GM19468 (cell line): ENCODE data around the gene SLC2A4RG.

Experiments used
- ATAC-seq: cut with Tn5 transposase; IDR thresholded peaks from one replicate; pipeline ENCODE4 v1.9.1; 2021; ENCODE audit warnings: mild to moderate bottlenecking, moderate library complexity, moderate number of reproducible peaks; ENCODE audit not compliant: unreplicated experiment; ENCODE audit errors: extremely low read depth

The SLC2A4RG gene

DNA sequence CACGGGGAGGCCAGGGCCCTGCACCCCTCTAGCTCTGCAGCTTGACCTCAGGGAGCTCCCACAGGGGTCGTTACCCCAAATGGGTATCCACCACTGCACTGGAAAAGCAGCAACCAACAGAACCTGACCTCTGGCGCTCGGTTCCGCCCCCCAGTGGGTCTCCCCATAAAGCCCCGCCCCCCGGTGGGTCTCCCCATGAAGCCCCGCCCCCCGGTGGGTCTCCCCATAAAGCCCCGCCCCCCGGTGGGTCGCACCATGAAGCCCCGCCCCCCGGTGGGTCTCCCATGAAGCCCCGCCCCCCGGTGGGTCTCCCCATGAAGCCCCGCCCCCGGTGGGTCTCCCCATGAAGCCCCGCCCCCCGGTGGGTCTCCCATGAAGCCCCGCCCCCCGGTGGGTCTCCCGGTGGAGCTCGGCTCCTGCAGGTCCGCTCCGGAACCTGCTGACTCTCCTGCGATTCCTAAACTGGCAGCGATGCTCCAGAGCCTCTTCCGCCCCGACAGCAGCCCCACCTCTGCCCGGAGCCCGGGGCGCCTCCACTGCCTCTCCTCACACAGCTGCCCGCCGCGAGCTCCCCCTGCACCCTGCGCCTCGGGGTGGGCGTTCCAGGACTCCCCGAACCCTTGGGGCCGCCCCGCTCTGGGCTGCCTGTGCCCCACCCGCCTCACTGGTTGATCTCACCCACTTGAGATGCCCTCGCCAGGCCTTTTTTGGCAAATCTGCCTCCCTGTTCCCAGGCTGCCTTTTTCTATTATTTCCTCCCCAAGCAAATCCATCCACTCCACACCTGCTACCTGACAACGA, 12.1 kb downstream of the SLC2A4RG start:
- ATAC-seq, result no peak

DNA sequence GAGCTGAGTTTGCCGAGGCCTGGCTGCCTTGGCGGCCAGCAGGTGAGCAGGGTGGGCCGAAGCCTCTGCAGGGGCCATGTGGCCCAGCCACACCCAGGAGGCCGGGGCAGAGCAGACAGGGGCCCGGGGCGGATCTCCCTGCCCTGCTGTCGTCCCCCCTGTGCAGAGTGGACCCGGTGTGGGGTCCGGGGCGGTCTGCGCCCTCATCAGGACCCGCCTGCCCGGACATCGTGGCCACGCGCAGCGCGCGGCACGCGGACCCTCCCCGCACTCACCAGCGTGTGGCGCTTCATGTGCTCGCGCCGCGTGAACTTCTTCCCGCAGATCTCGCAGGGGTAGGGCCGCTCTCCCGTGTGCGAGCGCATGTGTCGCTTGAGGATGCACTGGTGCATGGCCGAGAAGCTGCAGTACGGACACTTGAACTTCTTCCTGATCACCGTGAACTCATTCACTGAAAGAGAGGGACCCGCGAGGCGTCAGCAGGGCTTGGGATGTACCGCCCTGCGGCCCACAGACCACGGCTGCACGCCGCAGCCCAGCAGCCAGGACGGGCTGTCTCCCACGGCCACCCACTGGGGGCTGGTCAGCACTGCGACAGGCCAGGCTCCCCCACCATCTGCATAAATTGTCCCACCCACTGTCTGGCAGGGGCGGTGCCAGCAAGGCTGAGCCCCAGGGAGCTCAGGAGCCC, 13.0 kb downstream of the SLC2A4RG start:
- ATAC-seq, result no peak

DNA sequence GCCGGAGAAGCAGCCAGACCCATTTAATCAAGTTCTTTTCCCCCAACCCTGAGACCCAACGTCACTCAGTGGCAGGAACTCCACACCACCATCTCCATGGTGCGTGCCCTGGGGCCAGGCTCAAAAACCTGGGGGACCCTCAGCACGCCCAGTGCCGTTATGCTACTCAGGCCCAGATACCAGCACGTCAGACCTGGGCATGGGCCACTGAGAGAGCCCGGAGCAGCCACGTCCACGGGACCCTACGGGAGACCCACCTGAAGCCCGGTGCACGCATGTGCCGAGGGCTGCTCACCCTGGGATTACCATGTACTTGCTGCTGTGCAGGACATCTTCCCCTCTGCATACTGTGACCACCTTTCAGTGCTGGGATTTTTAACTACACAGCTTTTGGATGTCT, 13.8 kb downstream of the SLC2A4RG start:
- ATAC-seq, result no peak

DNA sequence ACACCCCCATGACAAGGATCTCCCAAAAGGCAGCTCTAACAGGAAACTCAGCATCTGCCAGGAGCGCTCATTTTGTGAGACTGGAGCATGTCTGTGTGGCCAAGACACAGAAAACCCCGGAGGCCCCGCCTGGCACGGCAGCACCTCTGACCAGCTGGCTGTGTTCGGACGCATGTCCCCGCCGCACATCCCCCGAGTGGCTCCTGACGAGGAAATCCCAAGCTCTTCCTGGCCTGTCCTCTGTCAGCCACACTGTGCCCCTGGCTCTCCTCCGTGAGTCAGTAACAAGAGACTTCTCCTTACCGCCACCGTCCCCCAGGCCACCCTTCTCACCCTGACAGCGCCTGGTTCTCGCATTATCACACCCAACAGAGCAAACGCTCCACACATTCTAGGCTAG, 14.4 kb downstream of the SLC2A4RG start:
- no peak for ATAC-seq

DNA sequence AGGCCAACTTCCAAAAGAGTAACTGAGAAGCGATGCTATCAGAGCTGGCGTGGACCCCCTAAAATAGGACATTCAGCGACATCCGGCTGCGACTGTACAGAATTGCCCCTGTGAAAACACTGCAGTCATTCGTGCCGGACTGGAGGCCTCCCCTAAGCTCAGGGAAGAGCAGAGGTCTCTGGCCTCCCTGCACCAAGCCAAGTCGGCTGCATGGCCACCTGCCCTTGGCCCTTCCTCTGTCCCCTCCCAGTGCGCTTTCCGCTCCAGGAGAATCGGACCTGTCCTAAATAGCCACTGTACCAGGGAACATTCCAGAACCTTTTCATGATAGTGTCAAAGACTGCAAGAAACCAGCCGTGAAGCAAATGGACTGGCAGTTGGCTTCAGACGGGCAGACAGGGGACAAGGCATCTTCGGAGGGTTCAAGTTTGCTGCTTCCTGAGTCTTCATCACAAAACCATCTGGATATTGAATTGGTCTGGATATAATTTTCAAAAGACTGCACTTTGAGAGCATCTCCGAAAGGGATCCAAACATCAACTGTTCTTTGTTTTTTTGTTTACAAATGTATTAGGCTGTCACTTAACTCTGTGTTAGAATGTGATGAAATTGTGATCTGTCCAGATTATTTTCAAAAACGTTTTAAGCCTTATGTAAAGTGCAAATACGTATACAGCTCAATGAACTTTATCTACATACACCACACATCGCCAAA, 16.5 kb downstream of the SLC2A4RG start:
- ATAC-seq, result no peak

DNA sequence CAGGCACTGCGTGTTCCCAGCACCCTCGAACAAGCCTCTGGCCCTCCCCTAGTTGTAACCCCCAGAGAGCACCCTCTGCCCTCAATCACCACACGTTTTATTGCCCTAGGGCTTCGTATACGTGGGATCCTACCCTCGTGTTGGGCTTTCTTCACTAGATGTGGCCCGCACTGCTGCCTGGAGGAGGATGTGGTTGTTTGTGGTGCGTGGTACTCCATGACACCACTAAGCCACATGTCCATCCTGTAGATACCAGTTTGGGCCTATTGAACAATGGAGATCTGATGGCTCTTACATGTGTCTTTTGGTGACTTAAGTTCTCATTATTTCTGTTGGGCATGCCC, 17.0 kb downstream of the SLC2A4RG start:
- ATAC-seq, result no peak

DNA sequence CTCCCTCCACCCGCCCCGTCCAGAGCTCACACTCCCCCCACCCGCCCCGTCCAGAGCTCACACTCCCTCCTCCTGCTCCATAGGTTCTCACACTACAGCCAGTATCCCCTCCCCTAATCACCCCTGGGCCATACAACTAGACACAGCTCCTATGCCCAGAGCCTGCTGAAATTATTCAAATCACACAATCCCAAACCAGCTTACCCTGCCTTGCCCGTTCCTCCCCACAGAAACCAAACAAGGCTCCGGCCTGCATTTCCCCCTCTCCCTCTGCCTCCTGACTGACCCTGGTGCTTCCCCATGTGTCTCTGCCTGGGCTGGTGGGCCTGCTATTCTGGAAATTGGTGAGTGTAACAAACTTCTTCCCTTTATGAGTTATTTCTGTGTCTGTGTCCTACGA, 18.6 kb downstream of the SLC2A4RG start:
- ATAC-seq, result no peak

DNA sequence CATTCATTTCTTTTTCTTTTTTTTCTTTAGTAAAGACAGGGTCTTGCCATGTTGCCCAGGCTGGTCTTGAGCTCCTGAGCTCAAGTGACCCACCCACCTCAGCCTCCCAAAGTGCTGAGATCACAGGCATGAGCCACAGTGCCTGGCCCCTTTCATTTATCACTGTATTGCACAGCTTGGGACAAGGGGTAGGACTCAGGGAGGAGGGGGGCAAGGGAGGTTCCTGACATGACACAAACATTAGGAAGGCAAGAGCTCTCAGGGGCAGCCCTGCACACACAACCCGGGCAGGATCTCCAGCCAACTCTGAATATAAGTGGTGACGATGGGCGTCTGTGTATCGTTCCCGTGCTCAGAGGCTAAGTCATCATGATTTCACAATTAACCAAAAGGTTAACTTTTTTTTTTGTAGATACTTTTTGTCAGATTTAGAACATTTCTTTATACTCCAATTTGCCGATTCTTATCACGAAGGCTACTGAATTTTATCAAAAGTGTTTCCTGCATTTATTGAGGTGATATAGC, 19.9 kb downstream of the SLC2A4RG start:
- no peak for ATAC-seq

DNA sequence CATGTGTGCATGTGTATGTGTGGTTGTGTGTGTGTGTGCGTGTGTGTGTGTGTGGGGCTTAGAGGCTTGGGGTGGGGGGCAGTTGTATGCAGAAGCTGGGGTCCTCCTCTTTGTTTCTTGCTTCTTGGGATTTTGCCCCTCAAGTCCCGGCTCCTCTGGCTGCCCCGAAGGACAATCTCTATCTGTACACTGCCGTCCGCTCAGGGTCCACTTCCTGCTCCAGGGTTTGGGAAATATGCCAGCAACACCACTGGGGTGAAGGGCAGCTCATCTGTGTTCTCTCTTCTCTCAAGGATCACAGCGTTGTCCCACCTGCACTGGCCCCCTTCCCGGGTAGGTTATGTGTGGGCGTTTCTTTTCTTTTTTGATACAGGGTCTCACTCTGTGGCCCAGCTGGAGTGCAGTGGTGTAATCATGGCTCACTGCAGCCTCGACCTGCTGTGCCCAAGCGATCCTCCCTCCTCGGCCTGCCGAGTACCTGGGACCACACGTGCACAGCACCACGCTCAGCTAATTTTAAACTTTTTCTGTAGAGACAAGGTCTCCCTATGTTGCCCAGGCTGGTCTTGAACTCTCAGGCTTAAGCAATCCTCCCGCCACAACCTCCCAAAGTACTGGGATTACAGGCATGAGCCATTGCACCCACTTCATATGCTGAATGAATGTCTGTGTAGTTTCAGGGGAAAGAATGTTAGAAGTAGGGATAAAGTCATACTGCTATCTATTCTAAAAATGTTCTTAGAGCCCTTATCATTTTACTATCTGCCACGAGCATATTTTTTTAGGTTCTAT, 25.7 kb downstream of the SLC2A4RG start:
- ATAC-seq, result no peak

DNA sequence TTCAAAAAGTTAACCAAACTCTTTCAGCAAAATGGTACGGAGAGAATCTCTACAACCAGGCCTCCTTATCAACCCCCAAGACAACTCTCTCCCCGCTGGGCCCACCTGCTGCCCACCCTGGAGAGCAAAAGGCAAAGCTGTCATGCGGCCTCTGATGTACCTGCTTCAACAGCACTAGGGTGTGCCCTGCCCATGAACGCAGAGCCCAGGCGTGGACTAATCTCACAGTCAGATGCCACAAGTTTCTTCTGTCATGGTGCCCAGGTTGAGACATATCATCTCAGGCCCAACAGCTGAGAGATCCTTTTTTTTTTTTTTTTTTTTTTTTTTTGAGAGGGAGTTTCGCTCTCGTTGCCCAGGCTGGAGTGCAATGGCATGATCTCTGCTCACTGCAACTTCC, 26.3 kb downstream of the SLC2A4RG start:
- no peak for ATAC-seq

DNA sequence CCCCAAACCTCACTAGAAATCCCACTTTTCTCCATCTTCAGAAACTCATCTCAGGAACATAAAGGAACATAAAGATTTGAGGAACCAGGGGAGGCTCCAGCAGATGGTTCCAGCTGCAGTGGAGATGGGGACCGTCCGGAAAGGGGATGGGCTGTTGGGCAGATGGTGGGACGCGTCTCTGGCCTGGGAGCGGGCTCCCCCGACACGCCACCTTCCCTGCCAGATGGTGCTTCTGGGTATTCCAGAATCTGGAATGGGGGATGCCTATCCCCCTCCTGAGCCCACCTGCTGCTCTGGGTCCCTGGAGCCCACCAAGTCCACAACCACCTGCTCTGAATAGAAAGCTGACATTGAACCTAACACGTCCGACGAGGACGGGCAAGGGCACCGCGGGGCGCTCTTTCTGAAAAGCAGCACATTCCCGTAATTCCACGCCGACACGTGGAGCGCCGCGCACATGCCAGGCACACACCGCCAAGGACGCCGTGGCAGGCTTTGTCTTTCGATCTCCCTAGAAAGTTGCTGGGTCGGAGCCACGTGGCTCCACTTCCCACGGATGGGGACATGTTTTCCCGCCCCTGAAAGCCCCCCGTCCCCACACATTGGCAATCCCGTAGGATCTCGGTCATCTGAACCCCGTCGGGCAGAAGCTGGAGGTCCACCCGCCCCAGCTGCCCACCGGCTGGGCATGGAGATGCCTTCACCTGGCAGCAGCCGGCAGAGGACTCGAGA, 27.3 kb downstream of the SLC2A4RG start:
- ATAC-seq, result no peak

DNA sequence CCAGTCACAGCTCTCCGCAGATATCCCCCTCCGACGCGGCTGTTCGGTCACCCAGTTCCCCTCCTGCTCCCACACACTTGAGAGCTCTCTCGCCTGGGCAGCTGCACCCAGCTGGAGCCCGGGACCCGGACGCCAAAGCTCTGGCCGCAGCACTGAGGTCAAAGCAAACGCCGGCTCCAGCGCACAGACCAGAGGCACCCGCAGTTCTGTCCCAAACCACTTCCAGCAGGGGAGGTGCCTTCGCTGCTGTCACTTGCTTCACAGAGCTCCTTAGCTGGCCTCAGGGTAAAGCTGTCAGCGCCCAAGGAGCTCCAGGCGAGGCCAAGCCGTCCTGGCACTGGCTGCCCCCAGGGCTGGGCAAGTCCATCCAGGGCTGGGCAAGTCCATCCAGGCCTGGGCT, 27.9 kb downstream of the SLC2A4RG start:
- ATAC-seq, result no peak

DNA sequence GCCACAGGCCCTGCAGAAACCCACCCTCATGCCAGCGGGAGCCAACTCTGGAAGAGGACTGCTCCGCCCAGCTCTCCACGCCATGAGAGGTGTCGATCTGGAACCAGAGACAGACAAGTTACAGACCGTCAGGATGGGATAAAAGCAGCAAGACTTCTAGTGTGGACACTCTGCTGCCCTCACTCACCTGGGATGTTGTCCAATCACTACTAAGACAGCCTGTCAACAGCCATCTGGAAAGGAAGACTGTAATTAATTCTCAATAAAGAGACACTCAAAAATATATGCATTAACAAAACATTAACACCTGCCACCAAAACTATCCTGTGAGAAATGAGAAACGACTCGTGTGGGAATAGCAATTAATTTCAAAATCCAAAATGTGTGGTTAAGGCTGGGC, 28.3 kb downstream of the SLC2A4RG start:
- no peak for ATAC-seq

DNA sequence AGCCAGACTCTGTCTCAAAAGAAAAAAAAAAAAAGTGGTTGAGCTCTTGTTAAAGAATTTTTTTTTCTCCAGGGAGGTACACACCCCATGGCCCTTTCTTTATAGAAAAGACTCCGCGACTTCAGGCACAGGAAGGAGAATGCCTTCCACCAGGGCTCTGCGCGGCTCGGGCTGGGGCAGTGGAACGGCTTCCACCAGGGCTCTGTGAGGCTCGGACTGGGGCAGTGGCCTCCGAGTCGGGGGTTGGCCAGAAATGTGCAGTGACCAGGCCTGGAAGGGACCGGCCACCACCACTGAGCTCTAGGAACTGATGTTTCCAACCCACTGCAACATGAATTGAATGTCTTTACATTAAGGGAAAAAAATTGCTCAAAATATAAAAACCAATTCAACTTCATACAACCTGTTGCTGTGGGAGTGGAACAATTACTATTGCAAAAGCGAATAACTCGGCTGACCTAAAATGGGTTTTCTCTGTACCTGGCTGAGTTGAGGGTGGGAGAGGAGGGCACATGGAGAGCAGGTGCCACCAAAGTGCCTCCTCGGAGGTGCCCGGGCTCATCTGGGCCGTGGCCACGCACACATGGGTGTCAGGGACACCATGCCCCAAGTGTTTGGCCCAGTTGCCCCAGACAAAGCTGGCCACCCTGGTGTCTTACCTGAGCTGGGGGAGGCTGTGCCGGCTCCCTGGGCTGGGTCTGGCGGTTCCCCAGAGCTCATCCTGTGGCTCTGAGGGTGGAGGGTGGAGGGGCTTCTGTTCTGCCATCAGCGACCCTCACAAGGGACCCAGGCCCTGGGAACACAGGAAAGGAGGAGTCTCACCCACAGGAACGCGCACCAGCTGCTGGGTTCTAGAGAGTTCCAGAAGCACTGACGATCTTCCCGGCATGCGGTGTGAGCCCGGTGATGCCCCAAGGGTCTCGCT, 29.3 kb downstream of the SLC2A4RG start:
- ATAC-seq, result no peak

DNA sequence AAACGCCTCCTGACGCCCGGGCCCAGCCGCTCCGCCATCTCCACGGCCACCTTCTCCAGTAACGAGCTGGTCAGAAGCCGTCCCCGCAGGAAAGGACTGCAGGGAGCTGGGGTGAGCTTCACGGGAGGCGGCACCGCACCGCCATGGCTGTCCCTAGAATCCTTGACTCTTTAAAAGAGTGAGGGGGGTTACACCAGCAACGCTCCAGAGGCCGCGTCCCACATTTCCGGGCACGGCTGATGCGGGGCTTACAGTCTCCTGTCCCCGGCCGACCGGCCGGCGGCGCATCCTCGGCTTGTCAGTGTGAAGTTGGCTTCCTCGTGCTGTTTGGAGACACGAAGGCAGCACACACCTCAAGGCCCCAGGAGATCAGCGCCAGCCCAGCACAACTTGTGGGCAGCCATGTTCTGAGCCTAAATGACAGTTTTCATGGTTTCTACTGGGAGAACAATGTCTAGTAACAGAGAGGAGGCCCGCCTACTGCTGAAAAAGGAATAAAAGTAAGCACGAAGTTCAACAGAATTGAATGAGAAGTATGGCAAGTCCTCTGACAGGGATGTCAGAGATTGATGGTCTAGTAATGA, 30.4 kb downstream of the SLC2A4RG start:
- ATAC-seq, result no peak

DNA sequence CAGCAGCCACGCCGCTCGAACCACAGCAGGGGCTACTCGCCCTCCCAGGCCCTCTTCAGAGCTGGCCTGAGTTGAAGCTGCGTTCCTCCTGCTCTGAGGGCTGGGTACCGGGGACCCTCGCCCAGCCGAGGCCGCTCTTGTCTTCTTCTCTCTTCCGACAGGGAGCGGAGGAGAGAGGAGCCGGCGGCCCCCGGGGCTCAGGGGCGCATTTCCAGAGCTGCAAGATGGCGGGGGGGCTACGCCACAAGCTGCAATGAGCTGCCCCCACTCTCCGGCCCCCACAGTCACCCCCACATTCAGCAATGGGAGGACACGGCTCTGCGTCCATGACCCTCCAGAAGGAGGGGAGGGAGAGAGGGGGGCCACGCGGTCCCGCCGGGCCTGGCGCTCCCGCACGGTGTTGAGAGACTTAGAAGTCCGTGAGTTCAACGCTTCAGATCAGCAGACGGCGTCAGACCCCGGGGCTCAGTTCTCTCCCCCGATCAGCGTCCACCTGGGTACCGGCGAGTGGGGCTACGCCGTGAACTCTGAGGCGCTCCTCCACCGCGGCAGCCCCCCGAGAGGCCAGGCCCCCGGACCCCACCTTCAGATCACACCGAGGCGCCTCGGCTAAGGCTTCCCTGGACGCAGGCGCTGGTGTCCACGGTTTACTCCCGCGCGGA, 31.6 kb downstream of the SLC2A4RG start:
- no peak for ATAC-seq

DNA sequence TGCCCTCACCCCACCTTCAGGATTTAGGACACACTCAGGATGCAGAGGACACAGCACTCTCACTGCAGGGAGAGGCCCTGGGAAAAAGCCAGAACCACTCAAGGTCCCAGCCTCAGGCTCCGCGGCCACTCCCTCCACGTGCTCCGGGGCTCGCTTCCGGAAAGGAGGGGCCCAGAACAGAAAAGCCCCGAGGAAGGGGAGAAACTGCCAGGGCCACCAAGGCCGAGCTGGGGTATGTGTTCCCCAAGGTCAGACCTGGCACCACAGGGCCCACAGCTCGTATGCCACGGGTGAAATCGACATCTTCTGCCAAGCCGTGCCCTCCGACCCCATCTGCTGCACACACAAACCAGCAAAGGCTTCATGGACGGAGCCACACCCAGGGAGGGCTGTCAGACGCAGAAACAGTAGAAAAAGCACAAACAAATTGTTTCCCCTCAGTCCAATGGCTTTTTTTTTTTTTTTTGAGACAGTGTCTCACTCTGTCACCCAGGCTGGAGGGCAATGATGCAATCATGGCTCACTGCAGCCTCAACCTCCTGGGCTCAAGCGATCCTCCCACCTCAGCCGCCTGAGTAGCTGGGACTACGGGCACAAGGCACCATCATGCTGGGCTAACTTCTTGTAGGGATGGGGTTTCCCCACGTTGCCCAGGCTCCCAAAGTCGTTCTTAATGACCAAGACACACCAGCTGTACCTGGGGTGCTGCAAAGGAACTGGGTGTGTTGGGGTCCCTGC, 33.4 kb downstream of the SLC2A4RG start:
- no peak for ATAC-seq
